GM21723 (cell line): ENCODE measurements around the gene KCNH8.

Source experiments
- ATAC-seq: cut with Tn5 transposase; IDR thresholded peaks from one replicate; pipeline ENCODE4 v1.9.1; 2021; ENCODE audit warnings: mild to moderate bottlenecking, moderate library complexity; ENCODE audit not compliant: unreplicated experiment

KCNH8 gene

GRCh38 chr3:19467761-19468160 is 319.5 kb downstream of the KCNH8 start:
- ATAC-seq: no peak

GRCh38 chr3:19471138-19471537 is 322.8 kb downstream of the KCNH8 start:
- ATAC-seq: no peak

GRCh38 chr3:19473971-19474580 is 325.8 kb downstream of the KCNH8 start:
- no peak for ATAC-seq

GRCh38 chr3:19476281-19476680 is 328.0 kb downstream of the KCNH8 start:
- ATAC-seq: no peak

GRCh38 chr3:19485267-19485666 is 337.0 kb downstream of the KCNH8 start:
- ATAC-seq: no peak

GRCh38 chr3:19487386-19487785 is 339.1 kb downstream of the KCNH8 start:
- ATAC-seq: no peak

GRCh38 chr3:19488939-19489338 is 340.6 kb downstream of the KCNH8 start:
- ATAC-seq: no peak

GRCh38 chr3:19489936-19490335 is 341.6 kb downstream of the KCNH8 start:
- ATAC-seq: no peak

- ATAC-seq: peak; percentile 57
Observed at GRCh38 chr3:19506171-19506570, 357.9 kb downstream of the KCNH8 start.

- no peak for ATAC-seq
Observed at GRCh38 chr3:19522305-19522704, 374.0 kb downstream of the KCNH8 start.

GRCh38 chr3:19526071-19526470 is 377.8 kb downstream of the KCNH8 start:
- ATAC-seq: no peak

GRCh38 chr3:19527746-19528145 is 379.4 kb downstream of the KCNH8 start:
- ATAC-seq: no peak

GRCh38 chr3:19531426-19531825 is 383.1 kb downstream of the KCNH8 start:
- no peak for ATAC-seq

GRCh38 chr3:19539518-19540392 is 391.4 kb downstream of the KCNH8 start:
- ATAC-seq: peak; percentile 73

GRCh38 chr3:19540464-19540863 is 392.2 kb downstream of the KCNH8 start:
- peak; percentile 28 for ATAC-seq

- ATAC-seq: peak; percentile 18
Observed at GRCh38 chr3:19541284-19541683, 393.0 kb downstream of the KCNH8 start.

- peak; percentile 43 for ATAC-seq
Observed at GRCh38 chr3:19543212-19543841, 395.0 kb downstream of the KCNH8 start.

GRCh38 chr3:19547665-19548464 is 399.6 kb downstream of the KCNH8 start:
- no peak for ATAC-seq

GRCh38 chr3:19559724-19560442 is 411.6 kb downstream of the KCNH8 start:
- ATAC-seq: peak; percentile 98

GRCh38 chr3:19573644-19574043 is 425.3 kb downstream of the KCNH8 start:
- ATAC-seq: no peak
